ENCODE data around the gene DYNLT1. TPM values are rescaled to one million over a fixed set of nuclear protein-coding genes. Genes with fewer than 3 reads are reported as not detected.

Gene DYNLT1
- polyA plus RNA-seq, 2 of the 4 experiments (the other 2 are of a cell fraction) = 130 to 174 TPM

GRCh38 chr6:158667360-158667981, 22.9 kb upstream of the DYNLT1 start:
- ATAC-seq (no peak), FAIRE-seq (no peak), DNase-seq (ENCODE audit: low read depth in 1 of 2, low spot score in 1 of 2) (no peak)
- H3K27ac ChIP-seq = no peak overlapping the region
- H3K4me1 ChIP-seq = no peaks in the 10 kb centered on the region
- CTCF ChIA-PET = no interaction called here
- TF ChIP-seq RAD21 (conservative IDR thresholded peaks at IDR 0.05 in 1 of 2, IDR thresholded peaks at IDR 0.05 in 1 of 2) (no peak), EHF (CRISPR knock-in tag; IDR thresholded peaks at IDR 0.05) (no peak), HOXB13 (CRISPR knock-in tag; IDR thresholded peaks at IDR 0.05; ENCODE audit: low read depth) (no peak), PHF8 (IDR thresholded peaks at IDR 0.05; ENCODE audit: borderline replicate concordance, low read depth) (no peak), NR3C1 (IDR thresholded peaks at IDR 0.05) (no peak), PBX3 (IDR thresholded peaks at IDR 0.05) (no peak), CEBPB (IDR thresholded peaks at IDR 0.05) (no peak)
- 77% methylated on average over 8 of the region's 8 CpGs for WGBS (ENCODE audit: missing lambda C conversion rate)
- POLR2A ChIA-PET = no interaction called here
- H3K4me2 ChIP-seq = no peak overlapping the region
- no peak overlapping the region for H3K4me3 ChIP-seq
- no peaks in the 10 kb centered on the region for H3K9me3 ChIP-seq

- no peak for FAIRE-seq
- Histone ChIP-seq H3K9me3 (no peaks in the 10 kb centered on the region), H3K4me1 (no peaks in the 10 kb centered on the region), H3K4me3 (no peak overlapping the region), H3K27ac (no peak overlapping the region), H3K4me2 (no peak overlapping the region)
- ChIA-PET POLR2A (no interaction called here), CTCF (interaction anchor here (1.1 kb wide), 1 partner anchor 25 kb away, joined by 5 read pairs; no protein-coding TSS in a partner anchor)
- ATAC-seq = no peak
- no peak for DNase-seq (ENCODE audit: low read depth in 1 of 2, low spot score in 1 of 2)
- 71% methylated on average over 14 of the region's 14 CpGs for WGBS (ENCODE audit: missing lambda C conversion rate)
- TF ChIP-seq BCL3 (IDR thresholded peaks at IDR 0.05) = no peak
- no peak for TF ChIP-seq CBX8 (IDR thresholded peaks at IDR 0.05)
- no peak for TF ChIP-seq MAFK (IDR thresholded peaks at IDR 0.05; ENCODE audit: partially characterized antibody)
- TF ChIP-seq NFE2L2 (conservative IDR thresholded peaks at IDR 0.05; ENCODE audit: low read length) = no peak
- no peak for TF ChIP-seq CHD4 (IDR thresholded peaks at IDR 0.05; ENCODE audit: borderline replicate concordance)
- TF ChIP-seq FOSL2 (IDR thresholded peaks at IDR 0.05) = no peak
- no peak for TF ChIP-seq FOSL2 (CRISPR knock-in tag; IDR thresholded peaks at IDR 0.05)
- TF ChIP-seq ESRRA (IDR thresholded peaks at IDR 0.05; ENCODE audit: borderline replicate concordance, low read length) = no peak
- TF ChIP-seq SMC3 (IDR thresholded peaks at IDR 0.05) = no peak
- TF ChIP-seq FOSB (CRISPR knock-in tag; IDR thresholded peaks at IDR 0.05) = no peak
- no peak for TF ChIP-seq GATA3 (IDR thresholded peaks at IDR 0.05; ENCODE audit: borderline replicate concordance)
- TF ChIP-seq FOXS1 (CRISPR knock-in tag; IDR thresholded peaks at IDR 0.05) = no peak
- no peak for TF ChIP-seq KDM5A (IDR thresholded peaks at IDR 0.05)
- no peak for TF ChIP-seq EP300 (IDR thresholded peaks at IDR 0.05)
- no peak for TF ChIP-seq CTCF (IDR thresholded peaks at IDR 0.05)
- TF ChIP-seq RNF2 (IDR thresholded peaks at IDR 0.05; ENCODE audit: borderline replicate concordance, low read depth) = no peak
- TF ChIP-seq ELK1 (IDR thresholded peaks at IDR 0.05; ENCODE audit: low read depth, low read length) = no peak
- no peak for TF ChIP-seq PHF8 (IDR thresholded peaks at IDR 0.05; ENCODE audit: borderline replicate concordance, low read depth)
- no peak for TF ChIP-seq RARB (CRISPR knock-in tag; IDR thresholded peaks at IDR 0.05)
- no peak for TF ChIP-seq HOXB13 (CRISPR knock-in tag; IDR thresholded peaks at IDR 0.05; ENCODE audit: low read depth)
Measured at GRCh38 chr6:158666628-158667359, 22.3 kb upstream of the DYNLT1 start.

Data from A549 (cell line).